ENCODE measurements around the gene ANGPTL2. TPM values are rescaled to one million over a fixed set of nuclear protein-coding genes. Genes with fewer than 3 reads are reported as not detected.
A peak's percentile ranks its signal among the peaks of the same experiment; 100 is the strongest.

Gene ANGPTL2
- total RNA-seq, 1 donor from 2014 or later, result 34.8 TPM

DNA sequence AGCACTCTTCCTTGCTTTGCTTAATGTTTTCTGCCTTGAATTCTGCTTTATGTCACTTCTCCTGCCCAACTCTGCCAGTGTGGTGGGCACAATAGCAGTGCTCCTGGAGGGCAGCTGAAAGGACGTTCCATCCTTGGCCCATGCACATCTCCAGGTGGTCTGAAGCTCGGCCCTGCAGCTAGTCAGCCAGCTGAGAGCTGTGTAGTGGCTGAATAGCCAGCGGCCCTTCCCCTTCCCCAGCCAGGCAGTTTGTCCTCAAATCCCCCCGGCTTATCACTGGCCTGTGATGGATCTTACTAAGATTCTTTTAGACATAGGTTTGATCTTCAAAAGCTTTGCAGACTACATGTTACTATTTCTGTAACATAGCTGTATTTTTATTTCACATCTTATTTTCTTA is 42.7 kb upstream of the ANGPTL2 start:
- Mint-ChIP-seq H3K4me3 (ENCODE audit: unreplicated experiment) (no peak overlapping the region), H3K9me3 (ENCODE audit: unreplicated experiment) (no peaks in the 10 kb centered on the region), H3K36me3 (ENCODE audit: unreplicated experiment) (no peaks in the 10 kb centered on the region), H3K27ac (ENCODE audit: unreplicated experiment) (no peak overlapping the region), H3K4me1 (ENCODE audit: unreplicated experiment) (peaks cover 45% of the 10 kb centered on the region), H3K27me3 (ENCODE audit: unreplicated experiment) (no peaks in the 10 kb centered on the region)
- TF ChIP-seq, protein P1, sequence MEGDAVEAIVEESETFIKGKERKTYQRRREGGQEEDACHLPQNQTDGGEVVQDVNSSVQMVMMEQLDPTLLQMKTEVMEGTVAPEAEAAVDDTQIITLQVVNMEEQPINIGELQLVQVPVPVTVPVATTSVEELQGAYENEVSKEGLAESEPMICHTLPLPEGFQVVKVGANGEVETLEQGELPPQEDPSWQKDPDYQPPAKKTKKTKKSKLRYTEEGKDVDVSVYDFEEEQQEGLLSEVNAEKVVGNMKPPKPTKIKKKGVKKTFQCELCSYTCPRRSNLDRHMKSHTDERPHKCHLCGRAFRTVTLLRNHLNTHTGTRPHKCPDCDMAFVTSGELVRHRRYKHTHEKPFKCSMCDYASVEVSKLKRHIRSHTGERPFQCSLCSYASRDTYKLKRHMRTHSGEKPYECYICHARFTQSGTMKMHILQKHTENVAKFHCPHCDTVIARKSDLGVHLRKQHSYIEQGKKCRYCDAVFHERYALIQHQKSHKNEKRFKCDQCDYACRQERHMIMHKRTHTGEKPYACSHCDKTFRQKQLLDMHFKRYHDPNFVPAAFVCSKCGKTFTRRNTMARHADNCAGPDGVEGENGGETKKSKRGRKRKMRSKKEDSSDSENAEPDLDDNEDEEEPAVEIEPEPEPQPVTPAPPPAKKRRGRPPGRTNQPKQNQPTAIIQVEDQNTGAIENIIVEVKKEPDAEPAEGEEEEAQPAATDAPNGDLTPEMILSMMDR (IDR thresholded peaks at IDR 0.05), result no peak
- peak; percentile 51 for DNase-seq (ENCODE audit: extremely low spot score, unreplicated experiment)

DNA sequence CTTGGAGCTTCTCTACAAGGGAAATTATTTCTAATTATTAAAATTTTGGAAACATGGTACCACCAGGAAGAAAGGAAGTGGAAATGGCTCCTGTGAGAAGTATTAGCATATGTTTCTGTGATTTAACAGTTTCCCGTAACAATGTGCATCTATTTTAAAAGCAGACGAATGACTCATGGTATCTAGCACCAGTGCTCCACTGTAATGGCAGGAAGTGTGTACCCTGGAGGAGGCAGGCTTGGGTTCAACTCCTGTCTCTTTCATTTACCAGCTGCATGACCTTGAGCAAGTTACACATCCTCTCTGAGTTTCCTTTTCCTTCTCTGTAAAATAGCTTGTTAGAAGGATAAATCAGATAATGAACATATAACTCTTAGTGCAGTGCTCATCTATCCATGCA is 41.0 kb upstream of the ANGPTL2 start:
- Mint-ChIP-seq H3K4me3 (ENCODE audit: unreplicated experiment) (no peak overlapping the region), H3K4me1 (ENCODE audit: unreplicated experiment) (peaks cover 47% of the 10 kb centered on the region), H3K36me3 (ENCODE audit: unreplicated experiment) (no peaks in the 10 kb centered on the region), H3K27me3 (ENCODE audit: unreplicated experiment) (no peaks in the 10 kb centered on the region), H3K27ac (ENCODE audit: unreplicated experiment) (peak overlapping the region; percentile 61), H3K9me3 (ENCODE audit: unreplicated experiment) (no peaks in the 10 kb centered on the region)
- TF ChIP-seq, protein P1 (IDR thresholded peaks at IDR 0.05), result no peak
- peak; percentile 38 for DNase-seq (ENCODE audit: extremely low spot score, unreplicated experiment)

DNA sequence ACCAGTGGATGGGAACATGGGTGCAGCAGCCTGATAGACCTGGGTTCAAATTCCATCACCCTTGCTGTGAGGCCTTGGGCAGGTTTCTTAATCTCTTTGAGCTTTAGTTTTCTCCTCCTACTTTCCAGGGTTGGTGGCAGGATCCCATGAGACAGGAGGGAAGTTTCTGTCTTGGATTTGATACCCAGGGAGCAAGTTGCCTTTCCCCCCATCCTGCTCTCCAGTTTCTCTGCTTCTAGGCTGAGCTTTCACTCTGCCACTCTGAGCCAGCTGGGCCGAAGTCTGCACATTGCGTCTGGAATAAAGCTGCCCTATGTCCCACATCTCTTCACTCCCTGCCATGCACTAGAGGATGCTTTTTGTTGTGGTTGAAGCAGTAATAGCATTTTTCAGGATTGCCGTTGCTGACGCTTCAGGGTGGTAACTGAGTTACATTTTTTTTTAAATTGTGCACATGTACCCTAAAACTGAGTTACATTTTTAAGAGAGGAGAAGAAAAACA is 40.5 kb upstream of the ANGPTL2 start:
- Mint-ChIP-seq H3K27me3 (ENCODE audit: unreplicated experiment) (no peaks in the 10 kb centered on the region), H3K36me3 (ENCODE audit: unreplicated experiment) (no peaks in the 10 kb centered on the region), H3K4me3 (ENCODE audit: unreplicated experiment) (no peak overlapping the region), H3K9me3 (ENCODE audit: unreplicated experiment) (no peaks in the 10 kb centered on the region), H3K27ac (ENCODE audit: unreplicated experiment) (peak overlapping the region; percentile 61), H3K4me1 (ENCODE audit: unreplicated experiment) (peaks cover 47% of the 10 kb centered on the region)
- peak; percentile 57 for DNase-seq (ENCODE audit: extremely low spot score, unreplicated experiment)
- TF ChIP-seq, protein P1 (IDR thresholded peaks at IDR 0.05), result no peak

DNA sequence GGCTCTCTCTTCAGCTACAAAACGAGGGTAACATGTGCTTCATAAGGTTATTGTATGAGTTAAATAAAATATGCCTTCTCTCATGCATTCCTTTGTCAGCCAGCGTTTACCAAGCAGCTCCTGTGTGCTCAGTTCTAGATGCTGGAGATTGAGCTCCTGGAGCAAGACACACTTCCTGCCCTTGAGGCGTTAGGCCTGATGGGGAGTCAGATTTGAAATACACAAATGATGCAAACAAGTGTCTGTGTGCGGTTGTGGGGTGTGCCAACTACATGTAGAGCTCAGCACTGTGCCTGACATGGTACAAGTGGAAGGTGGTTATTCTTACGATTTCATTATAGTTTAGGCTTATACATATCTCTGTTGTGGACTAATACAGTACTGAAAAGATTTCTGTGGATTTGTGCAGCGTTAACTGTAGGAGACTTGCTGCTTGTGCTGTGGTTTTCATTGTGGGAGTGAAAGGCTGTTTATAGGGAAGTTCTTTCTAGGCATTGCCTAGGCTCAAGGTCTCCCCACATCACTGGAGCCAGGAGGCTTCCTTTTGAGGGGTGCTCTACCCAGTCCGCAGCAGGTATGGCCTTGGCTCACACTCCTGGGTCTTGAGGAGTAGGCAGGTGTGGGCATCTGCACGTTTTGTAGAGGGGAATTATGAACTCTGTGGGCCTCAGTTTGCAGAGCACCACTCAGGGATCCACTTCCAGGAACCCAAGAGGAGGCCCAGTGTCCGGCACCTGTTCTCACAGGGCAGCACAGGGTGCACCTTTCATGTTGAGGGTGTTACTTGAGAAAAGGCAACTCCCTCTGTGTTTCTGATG is 39.8 kb upstream of the ANGPTL2 start:
- DNase-seq (ENCODE audit: extremely low spot score, unreplicated experiment), result peak; percentile 49
- H3K4me1 Mint-ChIP-seq (ENCODE audit: unreplicated experiment), result peaks cover 47% of the 10 kb centered on the region
- peak overlapping the region; percentile 61 for H3K27ac Mint-ChIP-seq (ENCODE audit: unreplicated experiment)
- no peaks in the 10 kb centered on the region for H3K27me3 Mint-ChIP-seq (ENCODE audit: unreplicated experiment)
- H3K4me3 Mint-ChIP-seq (ENCODE audit: unreplicated experiment), result no peak overlapping the region
- no peaks in the 10 kb centered on the region for H3K36me3 Mint-ChIP-seq (ENCODE audit: unreplicated experiment)
- TF ChIP-seq, protein P1 (IDR thresholded peaks at IDR 0.05), result no peak
- H3K9me3 Mint-ChIP-seq (ENCODE audit: unreplicated experiment), result no peaks in the 10 kb centered on the region

DNA sequence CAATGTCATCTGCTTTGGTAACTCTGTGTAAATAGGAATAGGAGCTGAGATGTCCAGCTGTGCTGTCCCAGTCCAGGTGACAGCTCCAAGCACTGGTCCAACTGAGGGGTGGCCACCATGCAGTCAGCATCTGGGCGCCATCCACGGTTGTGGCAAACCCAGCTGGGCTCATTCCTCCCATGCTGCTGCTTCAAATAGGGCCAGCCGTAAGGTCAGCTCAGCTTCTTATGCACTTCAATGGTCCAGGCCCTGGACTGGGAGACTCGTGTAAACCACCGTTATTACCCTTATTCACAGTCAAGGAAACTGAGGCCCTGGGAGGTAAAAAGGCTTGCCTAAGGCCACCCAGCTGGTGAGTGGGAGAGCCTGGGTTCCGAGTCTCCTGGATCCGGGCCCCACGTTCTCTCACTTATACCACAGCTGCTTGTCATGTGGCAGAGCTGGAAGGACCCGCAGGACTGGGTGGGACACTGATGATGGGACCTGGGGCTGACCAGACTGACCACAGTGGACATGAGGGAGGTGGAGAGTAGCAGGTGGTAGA is 38.7 kb upstream of the ANGPTL2 start:
- H3K9me3 Mint-ChIP-seq (ENCODE audit: unreplicated experiment), result no peaks in the 10 kb centered on the region
- H3K27ac Mint-ChIP-seq (ENCODE audit: unreplicated experiment), result no peak overlapping the region
- H3K27me3 Mint-ChIP-seq (ENCODE audit: unreplicated experiment), result no peaks in the 10 kb centered on the region
- H3K36me3 Mint-ChIP-seq (ENCODE audit: unreplicated experiment), result no peaks in the 10 kb centered on the region
- TF ChIP-seq, protein P1 (IDR thresholded peaks at IDR 0.05), result no peak
- no peak overlapping the region for H3K4me3 Mint-ChIP-seq (ENCODE audit: unreplicated experiment)
- DNase-seq (ENCODE audit: extremely low spot score, unreplicated experiment), result peak; percentile 60
- peaks cover 47% of the 10 kb centered on the region for H3K4me1 Mint-ChIP-seq (ENCODE audit: unreplicated experiment)
